Fibroblast of the aortic adventitia (primary cell): ENCODE results near the gene PPP1R3G. TPM values are rescaled to one million over a fixed set of nuclear protein-coding genes. Genes with fewer than 3 reads are reported as not detected.
"Not testable (repeated sequence)": the region's sequence is repeated elsewhere in the genome, so short reads cannot be mapped to it uniquely, and the experiment has no call there.

Source experiments
- DNase-seq: peaks from one replicate; pipeline ENCODE4 v3.0.0-alpha.2; 2010; ENCODE audit warnings: low read depth
- H3K4me3 ChIP-seq: 2 replicates; pipeline ENCODE4 v1.5.1; 2011; ENCODE audit warnings: low read depth, mild to moderate bottlenecking, control low read depth, low read length, moderate library complexity
- CTCF ChIP-seq: IDR thresholded peaks from 2 replicates; pipeline ENCODE4 v1.5.1; 2011; ENCODE audit warnings: mild to moderate bottlenecking, low read length, control low read depth, inconsistent platforms; ENCODE audit not compliant: insufficient read depth
- total RNA-seq: library from RNA; depleted of rRNA; stranded (reverse); fragments of >200 nt; gene quantifications from 2 replicates; pipeline ENCODE4 v1.2.3, GENCODE V29; 2012; ENCODE audit warnings: low replicate concordance

Gene PPP1R3G
- total RNA-seq, 1 donor, result 10.1 TPM

GRCh38 chr6:5115168-5115567 lies 30.0 kb downstream of the PPP1R3G start:
- DNase-seq, result peak; percentile 31
- peak; percentile 22 for TF ChIP-seq CTCF
- H3K4me3 ChIP-seq, result no peak overlapping the region

GRCh38 chr6:5116243-5116991 lies 31.3 kb downstream of the PPP1R3G start:
- H3K4me3 ChIP-seq, result no peak overlapping the region
- DNase-seq, result no peak
- no peak for TF ChIP-seq CTCF

- H3K4me3 ChIP-seq, result no peak overlapping the region
- TF ChIP-seq CTCF, result no peak
- DNase-seq, result no peak
These were observed 34.2 kb downstream of the PPP1R3G start for GRCh38 chr6:5119090-5119951.

GRCh38 chr6:5120011-5120410 lies 34.9 kb downstream of the PPP1R3G start:
- no peak overlapping the region for H3K4me3 ChIP-seq
- no peak for TF ChIP-seq CTCF
- no peak for DNase-seq

GRCh38 chr6:5120543-5120942 lies 35.4 kb downstream of the PPP1R3G start:
- not testable (repeated sequence) for DNase-seq, H3K4me3 ChIP-seq

GRCh38 chr6:5121479-5121878 lies 36.3 kb downstream of the PPP1R3G start:
- no peak for TF ChIP-seq CTCF
- no peak for DNase-seq
- H3K4me3 ChIP-seq, result no peak overlapping the region

GRCh38 chr6:5121956-5122355 lies 36.8 kb downstream of the PPP1R3G start:
- no peak for DNase-seq
- no peak for TF ChIP-seq CTCF
- H3K4me3 ChIP-seq, result no peak overlapping the region
